ENCODE data around the gene FAM200B. TPM values are rescaled to one million over a fixed set of nuclear protein-coding genes. Genes with fewer than 3 reads are reported as not detected.

FAM200B gene
- total RNA-seq, 1 donor from 2014 or later: 43.6 TPM

DNA sequence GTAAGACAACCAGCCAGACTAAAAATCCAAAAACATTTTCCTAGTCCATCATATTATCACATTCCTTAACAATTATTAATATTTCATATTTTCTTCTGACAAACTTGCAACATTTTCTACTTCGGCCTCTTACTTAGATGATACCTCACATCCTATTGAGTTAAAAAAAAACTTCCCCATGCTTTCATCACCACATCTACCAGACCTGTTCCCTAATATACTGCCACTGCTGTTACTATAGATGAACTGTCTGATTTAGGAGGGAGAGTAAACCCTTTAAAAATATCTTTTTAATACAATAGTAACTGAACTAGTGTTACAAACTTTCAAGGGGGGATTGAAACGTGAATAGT lies 1.5 kb downstream of the FAM200B start:
- Mint-ChIP-seq H3K4me1 (ENCODE audit: unreplicated experiment) (peaks cover 20% of the 10 kb centered on the region), H3K4me3 (peak overlapping the region; percentile 100), H3K9me3 (no peaks in the 10 kb centered on the region), H3K27me3 (no peaks in the 10 kb centered on the region), H3K27ac (peak overlapping the region; percentile 37), H3K36me3 (peaks cover 31% of the 10 kb centered on the region)
- TF ChIP-seq, protein P1, sequence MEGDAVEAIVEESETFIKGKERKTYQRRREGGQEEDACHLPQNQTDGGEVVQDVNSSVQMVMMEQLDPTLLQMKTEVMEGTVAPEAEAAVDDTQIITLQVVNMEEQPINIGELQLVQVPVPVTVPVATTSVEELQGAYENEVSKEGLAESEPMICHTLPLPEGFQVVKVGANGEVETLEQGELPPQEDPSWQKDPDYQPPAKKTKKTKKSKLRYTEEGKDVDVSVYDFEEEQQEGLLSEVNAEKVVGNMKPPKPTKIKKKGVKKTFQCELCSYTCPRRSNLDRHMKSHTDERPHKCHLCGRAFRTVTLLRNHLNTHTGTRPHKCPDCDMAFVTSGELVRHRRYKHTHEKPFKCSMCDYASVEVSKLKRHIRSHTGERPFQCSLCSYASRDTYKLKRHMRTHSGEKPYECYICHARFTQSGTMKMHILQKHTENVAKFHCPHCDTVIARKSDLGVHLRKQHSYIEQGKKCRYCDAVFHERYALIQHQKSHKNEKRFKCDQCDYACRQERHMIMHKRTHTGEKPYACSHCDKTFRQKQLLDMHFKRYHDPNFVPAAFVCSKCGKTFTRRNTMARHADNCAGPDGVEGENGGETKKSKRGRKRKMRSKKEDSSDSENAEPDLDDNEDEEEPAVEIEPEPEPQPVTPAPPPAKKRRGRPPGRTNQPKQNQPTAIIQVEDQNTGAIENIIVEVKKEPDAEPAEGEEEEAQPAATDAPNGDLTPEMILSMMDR (conservative IDR thresholded peaks at IDR 0.05): no peak
- DNase-seq (ENCODE audit: extremely low spot score, unreplicated experiment): no peak

DNA sequence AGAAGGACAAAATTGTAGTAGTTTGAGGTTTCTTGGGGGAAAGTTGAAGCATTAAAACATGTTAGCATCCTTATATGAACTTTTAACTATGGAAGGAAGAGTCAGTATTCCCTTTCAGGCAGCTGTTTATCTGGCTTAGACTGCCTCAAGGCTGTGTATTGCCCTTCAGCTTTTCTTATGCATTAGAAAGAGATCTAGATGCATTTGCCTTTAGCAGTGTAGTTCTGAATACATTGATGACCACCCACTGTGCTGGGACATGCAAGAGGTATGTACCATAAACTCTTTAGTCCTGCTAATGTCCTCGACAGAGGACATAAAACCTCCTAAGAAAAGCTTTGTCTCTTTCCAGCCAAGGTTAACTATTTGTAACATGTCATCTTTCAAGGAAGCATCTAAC lies 2.9 kb downstream of the FAM200B start:
- no peaks in the 10 kb centered on the region for H3K9me3 Mint-ChIP-seq
- peak overlapping the region; percentile 29 for H3K4me3 Mint-ChIP-seq
- no peaks in the 10 kb centered on the region for H3K27me3 Mint-ChIP-seq
- TF ChIP-seq, protein P1 (conservative IDR thresholded peaks at IDR 0.05): no peak
- H3K4me1 Mint-ChIP-seq (ENCODE audit: unreplicated experiment): peaks cover 20% of the 10 kb centered on the region
- no peak for DNase-seq (ENCODE audit: extremely low spot score, unreplicated experiment)
- H3K36me3 Mint-ChIP-seq: peaks cover 37% of the 10 kb centered on the region
- H3K27ac Mint-ChIP-seq: no peak overlapping the region

GRCh38 chr4:15688051-15688450 lies 6.4 kb downstream of the FAM200B start:
- H3K27ac Mint-ChIP-seq: no peak overlapping the region
- H3K4me1 Mint-ChIP-seq (ENCODE audit: unreplicated experiment): peaks cover 9% of the 10 kb centered on the region
- H3K9me3 Mint-ChIP-seq: no peaks in the 10 kb centered on the region
- no peak overlapping the region for H3K4me3 Mint-ChIP-seq
- DNase-seq (ENCODE audit: extremely low spot score, unreplicated experiment): no peak
- no peaks in the 10 kb centered on the region for H3K27me3 Mint-ChIP-seq
- TF ChIP-seq, protein P1 (conservative IDR thresholded peaks at IDR 0.05): no peak
- H3K36me3 Mint-ChIP-seq: peaks cover 34% of the 10 kb centered on the region

- Mint-ChIP-seq H3K4me1 (ENCODE audit: unreplicated experiment) (peaks cover 6% of the 10 kb centered on the region), H3K9me3 (no peaks in the 10 kb centered on the region), H3K4me3 (no peak overlapping the region), H3K27me3 (no peaks in the 10 kb centered on the region), H3K27ac (no peak overlapping the region), H3K36me3 (peaks cover 34% of the 10 kb centered on the region)
- TF ChIP-seq, protein P1 (conservative IDR thresholded peaks at IDR 0.05): no peak
- DNase-seq (ENCODE audit: extremely low spot score, unreplicated experiment): no peak
Measured at GRCh38 chr4:15689540-15689939, 7.9 kb downstream of the FAM200B start.

GRCh38 chr4:15690020-15690809 lies 8.6 kb downstream of the FAM200B start:
- H3K4me3 Mint-ChIP-seq: no peak overlapping the region
- TF ChIP-seq, protein P1 (conservative IDR thresholded peaks at IDR 0.05): no peak
- no peaks in the 10 kb centered on the region for H3K27me3 Mint-ChIP-seq
- peak overlapping the region; percentile 72 for H3K27ac Mint-ChIP-seq
- H3K36me3 Mint-ChIP-seq: peaks cover 31% of the 10 kb centered on the region
- H3K9me3 Mint-ChIP-seq: no peaks in the 10 kb centered on the region
- H3K4me1 Mint-ChIP-seq (ENCODE audit: unreplicated experiment): peaks cover 2% of the 10 kb centered on the region
- no peak for DNase-seq (ENCODE audit: extremely low spot score, unreplicated experiment)
